WERI-Rb-1 (cell line): ENCODE measurements around the gene PRELID2.

Experiments
- DNase-seq: peaks from one replicate; pipeline ENCODE4 v3.0.0-alpha.2; 2020
- H3K27ac ChIP-seq: fragments of 250-450 bp; sonication (Bioruptor Pico); 2 replicates; pipeline ENCODE4 v1.5.1; 2020; ENCODE audit warnings: mild to moderate bottlenecking, moderate library complexity
- H3K27me3 ChIP-seq: fragments of 250-450 bp; sonication (Bioruptor Pico); 2 replicates; pipeline ENCODE4 v1.5.1; 2021; ENCODE audit warnings: mild to moderate bottlenecking, low read depth, moderate library complexity; ENCODE audit not compliant: insufficient read depth, severe bottlenecking
- H3K36me3 ChIP-seq: fragments of 250-450 bp; sonication (Bioruptor Pico); 2 replicates; pipeline ENCODE4 v1.5.1; 2020; ENCODE audit warnings: mild to moderate bottlenecking, moderate library complexity
- H3K4me3 ChIP-seq: 2 replicates; pipeline ENCODE4 v1.5.1; 2011; ENCODE audit warnings: low read depth, mild to moderate bottlenecking, control low read depth, low read length
- H3K9me3 ChIP-seq: fragments of 250-450 bp; sonication (Bioruptor Pico); 2 replicates; pipeline ENCODE4 v1.5.1; 2021; ENCODE audit warnings: mild to moderate bottlenecking, moderate library complexity; ENCODE audit not compliant: severe bottlenecking
- TF ChIP-seq, protein P1 (sequence below): IDR thresholded peaks from 2 replicates; pipeline ENCODE4 v1.5.1; 2011; ENCODE audit warnings: low read depth, mild to moderate bottlenecking, control low read depth, inconsistent platforms, low read length

Gene PRELID2

DNA sequence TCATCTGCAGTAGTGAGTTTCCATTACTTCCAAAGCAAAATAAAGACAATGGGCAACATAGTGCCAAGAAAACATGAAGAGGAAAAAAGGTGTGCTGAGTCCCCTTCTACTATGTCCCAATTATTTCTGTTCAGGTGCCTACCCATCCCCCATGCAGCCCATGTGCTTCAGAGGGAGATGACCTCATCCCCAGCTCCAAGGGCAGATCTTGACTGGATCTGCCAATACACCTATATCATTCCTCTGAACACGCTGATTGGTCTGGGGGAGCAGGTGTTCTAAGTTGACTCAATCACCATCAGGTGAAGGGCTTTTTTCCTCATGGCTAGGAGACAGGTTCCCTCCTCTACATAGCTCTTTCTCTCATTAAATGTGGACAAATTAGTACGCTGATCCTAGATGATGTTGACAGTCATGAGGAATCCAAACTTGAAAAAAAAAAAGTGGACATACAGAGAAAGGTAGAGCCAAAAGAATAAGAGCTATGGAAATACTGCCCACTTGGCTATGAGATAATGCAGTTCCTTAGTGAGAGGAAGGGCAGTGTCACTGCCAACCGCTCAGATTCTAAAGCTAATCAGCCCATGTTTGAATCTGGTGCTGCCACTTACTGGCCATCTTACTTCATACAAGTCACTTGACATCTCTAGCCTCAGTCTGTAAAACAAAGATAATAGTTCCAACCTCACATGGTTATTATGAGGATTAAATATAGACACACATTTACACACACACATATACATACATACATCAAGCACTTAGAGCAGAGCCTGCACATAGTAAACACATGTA is 23.1 kb downstream of the PRELID2 start:
- no peak overlapping the region for H3K4me3 ChIP-seq
- H3K27me3 ChIP-seq, result no peaks in the 10 kb centered on the region
- TF ChIP-seq, protein P1, sequence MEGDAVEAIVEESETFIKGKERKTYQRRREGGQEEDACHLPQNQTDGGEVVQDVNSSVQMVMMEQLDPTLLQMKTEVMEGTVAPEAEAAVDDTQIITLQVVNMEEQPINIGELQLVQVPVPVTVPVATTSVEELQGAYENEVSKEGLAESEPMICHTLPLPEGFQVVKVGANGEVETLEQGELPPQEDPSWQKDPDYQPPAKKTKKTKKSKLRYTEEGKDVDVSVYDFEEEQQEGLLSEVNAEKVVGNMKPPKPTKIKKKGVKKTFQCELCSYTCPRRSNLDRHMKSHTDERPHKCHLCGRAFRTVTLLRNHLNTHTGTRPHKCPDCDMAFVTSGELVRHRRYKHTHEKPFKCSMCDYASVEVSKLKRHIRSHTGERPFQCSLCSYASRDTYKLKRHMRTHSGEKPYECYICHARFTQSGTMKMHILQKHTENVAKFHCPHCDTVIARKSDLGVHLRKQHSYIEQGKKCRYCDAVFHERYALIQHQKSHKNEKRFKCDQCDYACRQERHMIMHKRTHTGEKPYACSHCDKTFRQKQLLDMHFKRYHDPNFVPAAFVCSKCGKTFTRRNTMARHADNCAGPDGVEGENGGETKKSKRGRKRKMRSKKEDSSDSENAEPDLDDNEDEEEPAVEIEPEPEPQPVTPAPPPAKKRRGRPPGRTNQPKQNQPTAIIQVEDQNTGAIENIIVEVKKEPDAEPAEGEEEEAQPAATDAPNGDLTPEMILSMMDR, result peak; percentile 34
- no peak overlapping the region for H3K27ac ChIP-seq
- no peaks in the 10 kb centered on the region for H3K9me3 ChIP-seq
- peaks cover 7% of the 10 kb centered on the region for H3K36me3 ChIP-seq
- peak; percentile 35 for DNase-seq

DNA sequence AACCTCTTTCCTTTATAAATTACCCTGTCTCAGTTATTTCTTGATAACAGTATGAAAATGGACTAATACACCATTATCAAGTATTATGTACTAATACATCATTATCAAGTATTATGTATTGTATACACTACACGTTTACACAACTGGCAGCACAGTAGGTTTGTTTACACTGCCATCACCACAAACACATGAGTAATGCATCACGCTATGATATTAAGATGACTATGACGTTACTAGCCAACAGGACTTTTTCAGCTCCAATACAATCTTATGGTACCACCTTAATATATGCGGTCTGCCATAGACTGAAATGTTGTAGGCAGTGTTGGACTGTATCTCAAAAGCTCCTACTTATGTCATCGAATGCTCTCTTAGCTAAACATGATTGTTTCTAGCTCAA is 28.2 kb downstream of the PRELID2 start:
- H3K27ac ChIP-seq, result no peak overlapping the region
- H3K9me3 ChIP-seq, result no peaks in the 10 kb centered on the region
- TF ChIP-seq, protein P1, result no peak
- H3K36me3 ChIP-seq, result no peaks in the 10 kb centered on the region
- no peak for DNase-seq
- no peaks in the 10 kb centered on the region for H3K27me3 ChIP-seq
- no peak overlapping the region for H3K4me3 ChIP-seq

DNA sequence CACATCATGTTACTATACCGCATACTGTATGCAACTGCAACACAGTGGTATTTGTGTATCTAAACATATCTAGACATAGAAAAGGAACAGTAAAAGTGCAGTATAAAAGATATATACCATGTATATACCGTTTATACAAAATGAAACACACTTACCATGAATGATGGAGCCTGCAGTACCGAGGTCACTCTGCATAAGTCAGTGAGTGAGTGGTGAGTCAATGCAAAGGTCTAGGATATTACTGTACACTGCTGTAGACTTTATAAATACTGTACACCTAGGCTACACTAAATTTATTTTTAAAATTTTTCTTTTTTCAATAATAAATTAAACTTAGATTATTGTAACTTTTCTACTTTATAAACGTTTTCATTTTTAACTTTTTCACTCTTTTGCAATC is 29.3 kb downstream of the PRELID2 start:
- H3K4me3 ChIP-seq, result no peak overlapping the region
- no peaks in the 10 kb centered on the region for H3K36me3 ChIP-seq
- no peak overlapping the region for H3K27ac ChIP-seq
- H3K9me3 ChIP-seq, result no peaks in the 10 kb centered on the region
- no peak for DNase-seq
- TF ChIP-seq, protein P1, result no peak
- no peaks in the 10 kb centered on the region for H3K27me3 ChIP-seq

DNA sequence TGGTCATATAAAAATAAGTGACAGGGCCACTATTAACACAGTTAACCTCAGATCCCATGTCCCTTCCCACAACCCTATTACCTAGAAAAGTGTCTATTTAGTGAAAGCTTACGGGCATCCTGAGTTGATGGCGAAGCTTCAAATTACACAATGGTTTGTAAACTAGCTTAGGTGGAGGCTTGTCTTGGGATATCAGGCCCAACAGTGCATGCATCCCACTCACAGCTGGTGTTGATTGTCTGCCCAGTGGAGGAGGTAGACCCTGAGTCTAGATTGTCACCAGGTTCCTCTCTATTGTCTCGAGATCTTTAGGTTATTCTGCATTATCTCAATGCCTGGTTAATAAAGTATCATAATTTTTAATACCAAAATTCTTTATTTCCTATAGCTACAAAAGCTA is 30.4 kb downstream of the PRELID2 start:
- Histone ChIP-seq H3K36me3 (no peaks in the 10 kb centered on the region), H3K27me3 (no peaks in the 10 kb centered on the region), H3K4me3 (no peak overlapping the region), H3K9me3 (no peaks in the 10 kb centered on the region), H3K27ac (no peak overlapping the region)
- TF ChIP-seq, protein P1, result no peak
- no peak for DNase-seq

DNA sequence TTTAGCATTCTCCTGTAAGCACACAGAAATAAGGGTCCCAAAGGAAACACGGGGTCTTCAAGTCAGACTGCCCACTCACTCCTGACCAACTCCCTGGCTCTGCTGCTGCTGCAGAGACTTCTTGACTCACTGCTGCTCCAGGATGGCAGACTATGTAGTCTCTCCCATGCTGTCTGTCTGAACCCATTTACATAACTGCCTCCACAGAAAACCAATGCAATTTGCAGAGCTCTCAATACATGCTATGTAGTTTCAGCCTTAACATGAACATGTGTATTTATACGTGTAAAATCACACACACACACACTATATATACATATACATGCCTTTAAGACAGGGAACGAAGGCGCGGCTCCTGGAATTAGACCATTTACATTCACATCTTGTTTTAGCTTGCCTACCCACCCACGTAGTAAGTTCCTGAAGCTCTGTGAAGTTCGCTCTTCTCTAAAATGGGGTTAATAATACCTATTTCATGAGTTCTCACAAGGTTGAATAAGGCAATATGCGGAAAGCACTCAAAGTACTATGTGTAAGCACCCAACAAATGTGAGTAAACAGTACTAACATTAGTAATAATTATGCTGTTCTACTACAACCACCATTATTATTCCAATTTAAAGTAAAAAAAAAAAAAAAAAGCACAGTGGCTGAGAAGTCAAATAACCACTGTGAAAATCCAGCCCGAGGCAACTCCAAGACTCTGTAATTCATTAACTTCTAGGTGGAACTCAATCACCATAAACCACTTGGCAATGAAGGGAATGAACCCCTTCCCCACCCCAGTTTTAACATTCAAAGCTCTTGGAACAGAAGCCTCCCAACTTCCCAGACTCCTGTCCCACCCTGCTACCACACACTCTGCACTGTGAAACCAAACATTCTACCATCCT is 31.8 kb downstream of the PRELID2 start:
- H3K9me3 ChIP-seq, result no peaks in the 10 kb centered on the region
- H3K4me3 ChIP-seq, result no peak overlapping the region
- H3K27ac ChIP-seq, result no peak overlapping the region
- H3K36me3 ChIP-seq, result no peaks in the 10 kb centered on the region
- DNase-seq, result no peak
- H3K27me3 ChIP-seq, result no peaks in the 10 kb centered on the region
- TF ChIP-seq, protein P1, result no peak
